Endothelial cell of umbilical vein (primary cell): ENCODE data around the gene CDK17. TPM values are rescaled to one million over a fixed set of nuclear protein-coding genes. Genes with fewer than 3 reads are reported as not detected.
A peak's percentile ranks its signal among the peaks of the same experiment; 100 is the strongest.

ENCODE experiments used
- BruUV-seq: library from RNA; stranded (reverse); fragments of 400-500 nt; replicated peaks from 2 replicates; lab custom pipeline; 2021; lab: Mats Ljungman, UMichigan
- CTCF ChIA-PET: fragments of 300-600, 350-600 bp; sonication (Branson Sonifier 250); formaldehyde crosslinking; loops from one replicate; lab custom pipeline; 2021; ENCODE audit warnings: antibody characterized with exemption, inconsistent platforms; lab: Charles Lee
- POLR2A ChIA-PET: fragments of 300-600, 350-600 bp; sonication (Branson Sonifier 250); formaldehyde crosslinking; loops from one replicate; lab custom pipeline; 2021; ENCODE audit warnings: antibody characterized with exemption, inconsistent platforms; lab: Charles Lee
- DNase-seq: peaks from one replicate; pipeline ENCODE4 v3.0.0-alpha.2; 2011; ENCODE audit warnings: low read depth, low spot score
- FAIRE-seq: peaks from 2 replicates; lab custom pipeline; 2011; peaks lifted over from hg19 to GRCh38; lab: Jason Lieb, UNC
- H2AFZ ChIP-seq: 2 replicates; pipeline ENCODE4 v1.6.0; 2012; ENCODE audit warnings: low read depth, low read length, control low read depth, inconsistent platforms
- H3K27ac ChIP-seq: 2 replicates; pipeline ENCODE4 v1.5.1; 2011; ENCODE audit warnings: low read depth, mild to moderate bottlenecking, control low read depth, low read length, moderate library complexity; ENCODE audit not compliant: insufficient read depth
- H3K27me3 ChIP-seq, 2 experiments: 2 replicates each; pipeline versions ENCODE4 v1.6.0 to v1.6.1; 2011; ENCODE audit warnings: low read length in 2 of 2, mixed read lengths in 1 of 2; ENCODE audit not compliant: control insufficient read depth in 2 of 2, insufficient read depth in 2 of 2
- H3K36me3 ChIP-seq, 2 experiments: 2 replicates in 1 of 2; 3 replicates in 1 of 2; pipeline ENCODE4 v1.5.1; 2011; ENCODE audit warnings: low read length in 2 of 2, mild to moderate bottlenecking in 1 of 2, moderate library complexity in 1 of 2; ENCODE audit not compliant: control insufficient read depth in 2 of 2, insufficient read depth in 2 of 2; ENCODE audit errors: extremely low read depth in 1 of 2
- H3K4me1 ChIP-seq: 3 replicates; pipeline ENCODE4 v1.5.1; 2011; ENCODE audit warnings: mild to moderate bottlenecking, low read length; ENCODE audit not compliant: control insufficient read depth, insufficient read depth; ENCODE audit errors: extremely low read depth
- H3K4me2 ChIP-seq: 2 replicates; pipeline ENCODE4 v1.6.1; 2011; ENCODE audit warnings: low read length, control low read depth, mixed read lengths; ENCODE audit not compliant: insufficient read depth
- H3K4me3 ChIP-seq, 3 experiments: fragments of 200-600 bp in 1 of 3; sonication (generic), shearing (Covaris generic) in 1 of 3; replicated peaks in 1 of 3; 2 replicates each; pipeline ENCODE4 v1.5.1; 2011 to 2016; ENCODE audit warnings: control low read depth in 3 of 3, low read length in 3 of 3, mild to moderate bottlenecking in 2 of 3, inconsistent platforms in 1 of 3, low read depth in 1 of 3, moderate library complexity in 1 of 3; ENCODE audit not compliant: insufficient read depth in 1 of 3
- H3K79me2 ChIP-seq: 2 replicates; pipeline ENCODE4 v1.6.0; 2012; ENCODE audit warnings: low read length, inconsistent platforms; ENCODE audit not compliant: control insufficient read depth, insufficient read depth
- H3K9ac ChIP-seq: replicated peaks from 2 replicates; pipeline ENCODE3; 2011; ENCODE audit warnings: low read length, control low read depth; ENCODE audit not compliant: insufficient read depth; ENCODE audit errors: extremely low read depth
- H3K9me1 ChIP-seq: replicated peaks from 3 replicates; pipeline ENCODE4 v1.6.0; 2011; ENCODE audit warnings: mild to moderate bottlenecking, low read length; ENCODE audit not compliant: control insufficient read depth, insufficient read depth; ENCODE audit errors: extremely low read depth
- H3K9me3 ChIP-seq: replicated peaks from 2 replicates; pipeline ENCODE4 v1.5.1; 2012; ENCODE audit warnings: low read length, inconsistent platforms; ENCODE audit not compliant: control insufficient read depth, insufficient read depth
- H4K20me1 ChIP-seq: replicated peaks from 2 replicates; pipeline ENCODE3; 2011; ENCODE audit warnings: mild to moderate bottlenecking, low read length; ENCODE audit not compliant: control insufficient read depth, insufficient read depth; ENCODE audit errors: extremely low read depth
- CTCF ChIP-seq, 2 donors: IDR thresholded peaks; 1 replicate in 1 of 2; 2 replicates in 1 of 2; pipeline ENCODE4 v1.5.1; 2011; ENCODE audit warnings: low read length in 2 of 2, mild to moderate bottlenecking in 2 of 2, moderate library complexity in 2 of 2, control low read depth in 1 of 2, inconsistent platforms in 1 of 2, low read depth in 1 of 2; ENCODE audit not compliant: insufficient read depth in 1 of 2; ENCODE audit errors: extremely low read depth in 1 of 2
- JUN ChIP-seq: IDR thresholded peaks from 2 replicates; pipeline ENCODE4 v1.6.1; 2011; ENCODE audit warnings: borderline replicate concordance, low read depth; ENCODE audit not compliant: insufficient read length, insufficient read depth
- POLR2A ChIP-seq: IDR thresholded peaks from 2 replicates; pipeline ENCODE4 v1.6.1; 2012; ENCODE audit warnings: low read depth, mild to moderate bottlenecking, control low read depth, low read length
- POLR2AphosphoS5 ChIP-seq: IDR thresholded peaks from 2 replicates; pipeline ENCODE4 v1.6.1; 2012; ENCODE audit warnings: low read depth, mild to moderate bottlenecking, control low read depth, low read length, moderate library complexity; ENCODE audit not compliant: insufficient read depth
- dilution Hi-C: fragments of 300-500 bp; cut with MboI; formaldehyde crosslinking; loops from one replicate; pipeline ENCODE4 v1.15.0; 2019; ENCODE audit warnings: low sequenced_read_pairs; ENCODE audit not compliant: extremely low pct_ligation_motif_present
- intact Hi-C: fragments of 100-400 bp; cut with micrococcal nuclease; formaldehyde crosslinking; loops from one replicate; pipeline ENCODE4 v1.10.0; 2022
- polyA plus RNA-seq, 4 experiments: library from polyadenylated mRNA; depleted of rRNA in 3 of 4; stranded (reverse) in 3 of 4; unstranded in 1 of 4; fragments of >200 nt; gene quantifications; 2 replicates each; pipeline versions ENCODE4 v1.2.1 to v1.2.3, GENCODE V29; 2011 to 2012; ENCODE audit warnings: missing spikeins in 1 of 4
- total RNA-seq: library from RNA; stranded (reverse); gene quantifications from 2 replicates; pipeline ENCODE4 v1.2.3, GENCODE V29; 2021

CDK17 gene
- total and polyA plus RNA-seq, 2 donors (not counting 3 experiments of a cell fraction or from before 2014, with no cell fraction given), result 61.1 to 176 TPM

DNA sequence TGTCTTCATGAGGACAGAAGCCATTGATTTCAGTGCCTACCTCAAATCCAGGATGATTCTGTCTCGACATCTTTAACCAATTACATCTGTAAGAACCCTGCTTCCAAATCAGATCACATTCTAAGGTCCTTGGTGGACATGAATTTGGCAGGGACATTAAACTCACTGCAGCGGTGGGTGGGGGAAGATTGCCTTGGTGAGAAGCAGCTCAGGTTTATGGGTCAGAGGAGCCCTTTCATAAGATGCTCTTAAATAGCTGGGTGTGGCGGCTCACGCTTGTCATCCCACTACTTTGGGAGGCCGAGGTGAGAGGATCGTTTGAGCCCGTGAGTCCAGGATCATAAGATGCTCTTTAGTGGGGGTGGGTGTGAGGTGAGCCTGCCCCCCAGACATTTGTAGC is 163.2 kb downstream of the CDK17 start:
- intact Hi-C loops, result loop anchor here (1.0 to 2.0 kb wide), 4 partner anchors 12 to 174 kb away; no protein-coding TSS in a partner anchor
- BruUV-seq, result no TSS peak
- Histone ChIP-seq H2AFZ (no peak overlapping the region), H3K9me1 (no peaks in the 10 kb centered on the region), H3K4me3 (no peak overlapping the region), H3K79me2 (peaks cover 98% of the 10 kb centered on the region), H3K9ac (peak overlapping the region; percentile 33), H3K27ac (peak overlapping the region; percentile 86), H3K9me3 (no peaks in the 10 kb centered on the region), H3K4me1 (peaks cover 89% of the 10 kb centered on the region), H3K4me2 (peak overlapping the region; percentile 55), H3K27me3 (no peaks in the 10 kb centered on the region), H3K36me3 (peaks cover 20 to 47% of the 10 kb centered on the region in 2 experiments), H4K20me1 (peaks cover 18% of the 10 kb centered on the region)
- no peak for FAIRE-seq
- ChIA-PET CTCF (interaction anchor here (1.3 to 1.8 kb wide), 3 partner anchors 8 to 22 kb away, joined by 4 to 8 read pairs (median 7); no protein-coding TSS in a partner anchor), POLR2A (interaction anchor here (1.2 kb wide), 1 partner anchor 18 kb away, joined by 4 read pairs; no protein-coding TSS in a partner anchor)
- no peak for TF ChIP-seq JUN
- TF ChIP-seq POLR2A, result no peak
- no peak for TF ChIP-seq POLR2AphosphoS5
- no peak for TF ChIP-seq CTCF (IDR thresholded peaks at IDR 0.05; ENCODE audit: extremely low read depth in 1 of 2, insufficient read depth in 1 of 2, low read depth in 1 of 2, low read length in 2 of 2)
- no peak for DNase-seq
- dilution Hi-C loops, result no loop called here
